Left lobe of liver (tissue), 2 donors: ENCODE results near the gene BBC3. TPM values are rescaled to one million over a fixed set of nuclear protein-coding genes. Genes with fewer than 3 reads are reported as not detected.
"Not testable (repeated sequence)": the region's sequence is repeated elsewhere in the genome, so short reads cannot be mapped to it uniquely, and the experiment has no call there.

Experiments used
- ATAC-seq: fragments of 200-7000 bp; cut with Tn5 transposase; one replicate; pipeline ENCODE4 v1.9.1; 2020; ENCODE audit warnings: mild to moderate bottlenecking, moderate library complexity
- DNase-seq: peaks from one replicate; pipeline ENCODE4 v3.0.0-alpha.2; 2020; ENCODE audit warnings: low spot score
- total RNA-seq: library from RNA; stranded (reverse); gene quantifications from one replicate; pipeline ENCODE4 v1.2.1, GENCODE V29; 2021
- donor health status: DM: no; HTN: no; CAD: no; lungs with moderate emphysema.
- donor health status: DM: no; HTN: yes; CAD: no.

BBC3 gene, protein sequence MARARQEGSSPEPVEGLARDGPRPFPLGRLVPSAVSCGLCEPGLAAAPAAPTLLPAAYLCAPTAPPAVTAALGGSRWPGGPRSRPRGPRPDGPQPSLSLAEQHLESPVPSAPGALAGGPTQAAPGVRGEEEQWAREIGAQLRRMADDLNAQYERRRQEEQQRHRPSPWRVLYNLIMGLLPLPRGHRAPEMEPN
- total RNA-seq = 2.7 TPM

DNA sequence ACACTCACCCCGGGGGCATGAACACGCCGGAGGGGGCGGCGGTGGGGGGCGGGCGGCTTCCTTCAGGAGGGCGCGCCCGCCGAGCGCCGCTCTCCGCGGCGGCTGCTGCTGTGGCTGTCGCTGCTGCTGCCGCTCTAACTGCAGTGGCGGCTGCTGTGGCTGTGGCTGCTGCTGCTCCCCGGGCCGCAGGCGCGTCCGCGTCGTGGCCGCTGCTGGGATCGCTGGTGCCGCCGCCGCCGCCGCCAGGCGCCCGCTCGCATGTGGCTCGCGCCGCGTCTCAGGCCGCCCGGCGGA lies at the start of gene BBC3:
TSS of gene BBC3 (minus strand) at position 279 of the 294 bp plus-strand sequence. CDS start 2,768 bp downstream, outside the sequence.
- DNase-seq = no peak
- ATAC-seq = no peak

DNA sequence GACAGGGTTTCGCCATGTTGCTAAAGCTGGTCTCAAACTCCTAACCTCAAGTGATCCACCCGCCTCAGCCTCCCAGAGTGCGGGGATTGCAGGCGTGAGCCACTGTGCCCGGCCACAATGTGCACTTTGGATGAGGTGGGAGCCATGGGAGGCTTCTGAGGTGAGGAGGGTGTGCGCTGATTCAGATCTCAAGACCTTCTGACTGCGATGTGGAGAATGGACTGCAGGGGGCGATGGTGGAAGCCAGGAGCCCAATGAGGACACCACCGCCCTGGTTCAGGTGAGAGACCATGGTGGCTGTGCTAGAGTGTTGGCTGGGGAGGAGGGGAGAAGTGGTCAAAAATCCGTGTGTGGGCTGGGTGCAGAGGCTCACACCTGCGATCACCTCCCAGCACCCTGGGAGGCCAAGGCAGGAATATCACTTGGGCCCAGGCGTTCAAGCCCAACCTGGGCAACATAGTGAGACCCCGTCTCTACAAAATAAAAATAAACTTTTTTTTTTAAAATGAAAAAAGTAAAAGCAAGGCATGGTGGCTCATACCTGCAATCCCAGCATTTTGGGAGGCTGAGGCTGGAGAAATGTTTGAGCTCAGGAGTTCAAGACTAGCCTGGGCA lies 49.3 kb upstream of the BBC3 start:
- DNase-seq (no peak), ATAC-seq (peak; percentile 45)

DNA sequence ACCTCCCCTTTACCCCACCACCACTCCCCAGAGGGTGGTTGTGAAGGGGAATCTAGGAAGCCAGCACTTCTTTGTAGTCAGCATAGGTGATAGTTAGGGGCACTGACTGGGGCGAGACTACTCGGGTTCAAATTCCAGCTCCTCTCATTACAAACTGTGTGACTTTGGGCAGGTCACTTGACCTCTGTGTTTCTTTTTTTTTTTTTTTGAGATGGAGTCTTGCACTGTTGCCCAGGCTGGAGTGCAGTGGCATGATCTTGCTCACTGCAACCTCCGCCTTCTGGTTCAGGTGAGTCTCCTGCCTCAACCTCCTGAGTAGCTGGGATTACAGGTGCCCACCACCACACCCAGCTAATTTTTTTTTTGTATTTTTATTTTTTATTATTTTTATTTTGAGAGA lies 45.5 kb upstream of the BBC3 start:
- not testable (repeated sequence) for ATAC-seq, DNase-seq

DNA sequence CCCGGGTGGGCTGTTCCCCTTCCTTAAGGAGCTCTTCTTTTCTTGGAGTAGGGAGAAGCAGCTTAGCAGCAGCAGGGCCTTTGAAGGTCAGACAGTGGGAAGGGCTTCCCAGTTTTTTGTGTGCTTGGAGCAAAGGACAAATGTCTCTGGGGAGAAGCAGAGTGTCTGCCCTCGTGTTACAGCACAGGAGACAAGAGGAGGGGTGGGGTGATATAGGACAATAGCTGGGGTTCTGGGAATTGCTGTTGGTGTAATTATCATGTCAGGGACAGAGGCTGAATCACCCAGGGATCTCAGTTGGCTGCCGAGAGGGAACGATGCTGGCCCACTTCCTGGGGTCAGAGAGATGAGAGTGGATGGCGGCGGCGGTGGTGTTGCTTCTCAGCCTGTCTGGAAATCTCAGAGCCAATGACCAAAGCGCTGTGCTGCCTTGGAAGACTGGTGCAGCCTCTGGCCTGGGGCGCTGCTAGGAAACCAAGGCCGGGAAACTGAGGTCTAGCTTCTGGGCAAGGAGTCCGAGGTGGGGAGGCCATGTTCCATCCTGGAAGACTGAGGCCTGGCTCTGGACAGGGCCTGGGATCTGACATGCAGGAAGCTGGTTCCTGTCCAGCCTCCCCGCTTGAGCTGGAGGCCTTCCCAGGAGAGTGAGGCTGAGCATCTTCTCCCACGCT lies 44.9 kb upstream of the BBC3 start:
- no peak for ATAC-seq
- DNase-seq = no peak

DNA sequence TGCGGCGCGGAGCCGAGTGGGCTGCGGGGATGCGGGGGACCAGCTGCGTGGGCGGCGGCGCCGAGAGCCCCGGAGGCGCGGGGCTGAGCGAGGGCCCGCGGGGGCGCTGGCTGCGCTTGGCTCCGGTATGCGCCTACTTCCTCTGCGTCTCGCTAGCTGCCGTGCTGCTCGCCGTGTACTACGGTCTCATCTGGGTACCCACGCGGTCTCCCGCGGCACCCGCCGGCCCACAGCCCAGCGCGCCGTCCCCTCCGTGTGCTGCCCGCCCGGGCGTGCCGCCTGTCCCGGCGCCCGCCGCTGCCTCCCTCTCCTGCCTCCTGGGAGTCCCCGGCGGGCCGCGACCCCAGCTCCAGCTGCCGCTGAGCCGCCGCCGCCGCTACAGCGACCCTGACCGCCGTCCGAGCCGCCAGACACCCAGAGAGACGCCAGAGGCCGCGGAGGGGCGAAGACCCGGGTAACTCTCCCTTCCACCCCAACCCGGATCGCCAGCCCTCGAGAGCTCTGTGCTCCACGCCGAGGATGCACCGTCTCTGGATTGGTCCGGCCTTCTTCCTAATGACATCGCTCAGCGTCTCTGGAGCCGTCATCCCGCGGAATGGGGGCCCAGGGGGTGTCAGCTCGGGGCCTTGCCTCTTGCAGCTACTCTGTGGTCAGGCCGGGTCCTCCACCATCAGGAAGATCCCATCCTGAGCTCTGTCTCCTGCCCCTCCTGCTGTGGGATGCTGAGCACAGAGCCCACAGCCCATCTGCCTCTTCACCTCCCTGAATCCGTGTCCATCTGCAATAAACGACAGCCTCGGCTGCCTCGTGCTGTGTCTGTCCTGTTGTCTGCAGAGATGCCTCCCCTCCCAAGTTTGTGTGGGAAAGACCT lies 44.1 kb upstream of the BBC3 start:
- ATAC-seq (no peak), DNase-seq (no peak)

DNA sequence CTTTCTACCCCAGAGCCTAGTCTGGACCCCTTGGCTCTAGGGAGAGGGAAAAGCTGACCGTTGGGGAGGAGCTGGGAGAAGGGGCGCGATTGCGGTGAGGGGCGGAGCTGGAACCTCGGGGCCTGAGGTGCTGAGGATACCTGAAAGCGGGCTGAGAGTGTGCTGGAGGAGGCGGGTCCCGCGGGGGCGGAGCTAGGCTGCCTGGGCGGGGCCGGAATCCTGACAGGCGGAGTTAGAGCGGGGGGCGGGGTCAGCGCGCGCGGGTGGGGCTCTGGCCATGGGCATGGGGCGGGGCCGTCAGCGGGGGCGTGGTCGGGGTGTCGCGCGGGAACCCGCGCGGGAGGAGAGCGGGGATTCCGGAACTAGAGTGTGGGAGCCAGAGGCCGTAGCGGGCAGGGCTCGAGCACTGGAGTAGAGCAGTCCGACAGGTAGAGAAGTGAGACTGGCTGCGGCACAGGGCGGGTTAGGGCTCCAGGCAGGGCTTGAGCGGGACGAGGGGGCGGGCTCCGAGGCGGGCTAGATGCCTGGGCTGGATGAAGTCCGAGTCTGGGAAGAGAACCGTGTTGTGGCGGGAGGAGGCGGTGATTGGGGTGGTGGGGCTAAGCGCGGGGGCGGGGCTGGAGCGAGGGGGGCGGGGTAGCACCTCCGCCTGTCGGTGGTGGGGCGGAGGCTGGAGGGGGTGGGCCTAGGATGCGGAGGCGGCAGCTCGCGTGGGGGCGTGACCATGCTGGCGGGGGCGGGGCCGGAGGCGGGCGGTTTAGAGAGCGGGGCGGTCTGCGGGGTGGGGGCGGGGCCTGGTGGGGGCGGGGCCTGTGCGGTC lies 43.3 kb upstream of the BBC3 start, which contains the start of gene INAFM1:
TSS of gene INAFM1 (plus strand) at position 815 of the 820 bp plus-strand sequence. CDS start 35 bp downstream, outside the sequence.
- DNase-seq (peak; percentile 99), ATAC-seq (peak; percentile 87)

DNA sequence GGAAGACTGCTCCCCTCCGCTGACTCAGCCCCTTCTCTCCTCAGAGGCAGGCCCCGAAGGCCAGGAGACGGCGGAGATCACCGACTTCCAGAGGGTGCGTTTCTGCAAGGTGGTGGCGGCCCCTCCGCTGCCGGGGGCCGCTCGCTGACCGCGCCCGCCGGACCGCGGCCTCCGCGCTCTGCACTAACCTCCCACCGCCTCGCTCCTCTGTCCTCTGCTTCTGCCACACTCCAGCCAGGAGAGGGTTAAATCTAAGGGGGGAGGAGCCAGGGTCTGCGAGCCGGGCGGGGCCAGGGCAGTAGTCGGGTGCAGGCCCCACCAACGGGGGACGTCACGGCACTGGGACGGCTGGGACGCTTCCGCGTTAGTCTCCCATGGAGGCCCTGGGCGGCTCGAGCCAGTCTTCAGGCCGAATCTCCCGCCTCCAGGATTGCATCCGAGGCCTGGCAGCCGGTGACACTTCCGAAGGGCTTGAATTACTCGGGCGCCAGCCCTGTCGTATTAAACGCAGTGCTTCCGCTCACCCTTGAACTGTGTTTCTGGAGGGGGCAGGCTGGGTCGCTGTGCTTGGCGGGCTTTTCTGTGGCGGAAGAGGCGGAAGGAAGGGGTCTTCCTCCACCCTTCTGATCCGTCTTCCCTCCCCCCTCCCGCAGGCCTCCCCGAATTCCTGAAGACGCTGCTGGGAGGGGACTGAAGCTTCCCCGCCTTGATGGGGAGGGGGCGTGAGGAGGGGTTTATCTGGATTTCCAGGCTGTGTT lies 42.5 kb upstream of the BBC3 start:
- ATAC-seq = peak; percentile 79
- peak; percentile 91 for DNase-seq

DNA sequence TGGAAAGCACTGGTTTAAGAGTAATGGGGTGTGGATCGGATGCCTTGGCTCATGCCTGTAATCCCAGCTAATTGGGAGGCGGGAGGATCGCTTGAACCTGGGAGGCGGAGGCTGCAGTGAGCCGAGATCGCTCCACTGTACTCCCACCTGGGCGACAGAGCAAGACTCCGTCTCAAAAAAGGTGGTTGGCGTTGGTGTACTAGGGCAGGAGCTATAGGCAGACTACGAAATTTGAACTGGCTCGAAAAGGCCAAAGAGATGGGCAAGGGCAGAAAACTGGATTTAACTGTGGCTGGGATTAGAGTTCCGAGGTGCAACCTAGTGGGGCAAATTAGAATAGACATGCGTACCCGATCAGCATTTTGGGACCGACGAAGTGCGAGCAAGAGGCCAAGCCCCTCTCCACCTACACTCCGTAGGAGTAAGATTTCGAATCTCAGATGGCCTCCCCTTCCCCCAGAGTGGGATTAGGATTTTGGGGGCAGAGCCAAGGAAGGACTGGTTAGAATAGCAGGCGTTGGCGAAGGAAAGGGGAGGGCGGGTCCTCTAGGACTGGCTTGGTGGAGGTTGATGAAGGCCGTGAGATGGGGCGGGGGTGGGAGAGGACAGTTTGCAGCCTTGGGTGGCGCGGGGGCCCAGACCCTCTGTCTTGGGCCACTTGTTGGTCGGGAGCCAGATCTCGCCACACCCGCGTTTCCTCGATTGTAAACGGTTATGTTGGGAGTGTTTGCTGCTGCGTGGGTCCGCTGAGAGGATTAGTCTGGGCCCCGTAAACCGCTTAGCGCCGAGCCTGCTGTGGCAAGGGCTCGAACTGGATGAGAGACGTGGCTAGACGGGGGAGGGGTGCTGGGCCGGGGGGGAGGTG lies 41.7 kb upstream of the BBC3 start:
- ATAC-seq (no peak), DNase-seq (no peak)

DNA sequence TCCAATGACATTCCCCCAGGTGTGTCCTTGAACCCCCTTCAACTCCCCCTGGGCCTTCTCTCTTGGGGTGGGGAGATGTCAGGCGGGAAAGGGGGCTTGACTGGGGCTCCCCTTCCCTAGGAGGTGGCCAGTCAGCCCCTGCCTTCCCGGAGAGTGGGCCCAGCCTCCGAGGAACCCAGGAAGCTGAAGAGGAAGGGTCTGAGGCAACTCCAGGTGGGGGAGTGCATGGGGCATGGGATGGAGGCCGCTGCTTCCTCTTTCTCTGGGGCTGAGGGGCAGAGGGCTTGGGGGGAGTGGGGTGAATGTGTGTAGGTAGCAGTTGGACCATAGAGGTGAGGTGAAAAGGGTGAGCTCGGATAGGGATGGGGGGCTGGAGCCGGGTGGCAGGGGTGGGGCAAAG lies 41.0 kb upstream of the BBC3 start:
- DNase-seq (no peak), ATAC-seq (no peak)

DNA sequence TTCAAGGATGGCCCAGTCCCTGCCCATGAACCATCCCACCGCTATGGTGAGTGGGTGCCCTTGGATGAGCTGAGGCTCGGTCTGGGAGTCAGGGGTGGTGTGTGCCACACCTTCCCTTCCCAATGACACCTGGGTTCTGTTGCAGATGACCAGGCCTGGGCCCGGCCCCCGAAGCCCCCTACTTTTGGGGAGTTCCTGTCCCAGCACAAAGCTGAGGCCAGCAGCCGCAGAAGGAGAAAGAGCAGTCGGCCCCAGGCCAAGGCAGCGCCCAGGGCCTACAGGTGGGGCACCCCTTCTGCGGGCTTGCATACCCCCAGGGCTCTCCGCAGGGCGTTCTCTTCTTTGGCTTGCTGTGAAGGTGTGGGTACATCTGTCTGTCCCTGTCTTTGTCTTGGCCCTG lies 39.4 kb upstream of the BBC3 start:
- no peak for ATAC-seq
- no peak for DNase-seq

DNA sequence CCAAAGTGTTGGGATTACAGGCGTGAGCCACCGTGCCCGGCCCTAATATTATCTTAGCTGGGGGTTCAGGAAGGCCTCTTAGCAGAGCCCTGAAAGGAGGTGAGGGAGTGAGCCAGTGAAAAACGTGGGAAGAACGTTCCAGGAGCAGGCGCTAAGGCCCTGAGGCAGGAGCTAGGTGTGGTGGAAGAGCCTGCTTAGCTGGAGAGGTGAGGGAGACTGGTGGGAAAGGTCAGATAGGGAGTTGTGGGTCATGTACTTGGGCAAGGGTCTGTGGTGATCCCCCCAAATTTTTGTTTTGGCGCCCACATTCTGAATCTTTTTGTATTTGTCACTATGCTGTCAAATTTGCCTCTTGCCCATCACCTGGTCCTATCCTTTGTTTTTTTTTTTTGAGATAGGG lies 38.6 kb upstream of the BBC3 start:
- DNase-seq = no peak
- ATAC-seq = no peak

DNA sequence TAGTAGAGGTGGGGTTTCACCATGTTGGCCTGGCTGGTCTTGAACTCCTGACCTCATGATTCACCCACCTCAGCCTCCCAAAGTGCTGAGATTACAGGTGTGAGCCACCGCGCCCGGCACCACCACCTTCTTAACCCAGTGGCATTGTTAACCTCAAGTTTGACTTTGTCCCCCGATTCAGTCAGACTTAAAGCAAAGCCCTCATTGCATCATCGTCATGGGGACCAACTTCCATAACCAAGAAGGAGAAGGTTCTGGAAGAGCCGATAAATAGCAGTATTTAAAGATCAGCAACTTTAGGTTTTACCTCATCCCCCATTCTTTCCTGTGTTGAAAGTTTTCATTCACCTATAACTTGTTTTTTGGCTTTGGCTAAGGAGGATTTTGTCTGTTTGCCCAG lies 37.0 kb upstream of the BBC3 start:
- DNase-seq (no peak), ATAC-seq (no peak)

DNA sequence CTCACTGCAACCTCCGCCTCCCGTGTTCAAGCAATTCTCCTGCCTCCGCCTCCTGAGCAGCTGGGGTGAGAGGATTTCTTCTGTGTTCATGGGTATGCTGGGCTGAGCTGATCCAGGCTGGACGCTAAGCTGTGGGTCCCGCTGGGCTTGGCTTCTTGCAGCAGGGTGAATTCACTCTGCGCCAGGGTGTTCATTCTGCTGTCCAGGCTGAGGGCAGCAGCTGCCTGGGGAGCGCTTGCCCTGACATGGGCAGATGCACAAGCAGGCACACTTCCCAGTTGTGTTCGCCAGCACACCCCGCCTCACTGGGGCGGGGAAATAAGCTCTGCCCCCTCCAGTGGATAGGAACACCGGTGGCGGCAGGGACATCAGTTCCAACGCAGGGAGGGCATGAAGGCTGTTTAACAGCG lies 36.4 kb upstream of the BBC3 start:
- peak; percentile 94 for ATAC-seq
- DNase-seq = peak; percentile 82

DNA sequence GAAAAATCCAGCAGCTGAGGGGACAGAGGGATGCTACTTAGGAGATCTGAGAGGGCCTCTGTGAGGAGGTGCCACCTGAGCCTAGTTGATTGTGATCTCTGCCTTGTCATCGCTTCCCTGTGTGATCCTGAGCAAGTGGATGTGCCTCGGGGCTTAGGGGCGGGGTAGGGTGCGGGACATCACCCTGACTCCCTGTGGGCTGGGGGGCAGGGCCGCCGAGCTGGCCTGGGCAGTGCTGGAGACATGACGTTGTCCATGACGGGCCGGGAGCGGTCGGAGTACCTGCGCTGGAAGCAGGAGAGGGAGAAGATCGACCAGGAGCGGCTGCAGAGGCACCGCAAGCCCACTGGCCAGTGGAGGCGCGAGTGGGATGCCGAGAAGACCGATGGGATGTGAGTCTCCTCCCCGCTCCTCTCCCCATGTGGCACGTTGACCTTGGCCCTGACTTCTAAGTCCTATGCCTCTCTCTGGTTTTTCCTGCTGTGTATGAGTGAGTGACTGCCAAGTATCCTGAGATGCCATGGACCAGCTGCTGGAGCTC lies 35.5 kb upstream of the BBC3 start:
- ATAC-seq = no peak
- DNase-seq = no peak

DNA sequence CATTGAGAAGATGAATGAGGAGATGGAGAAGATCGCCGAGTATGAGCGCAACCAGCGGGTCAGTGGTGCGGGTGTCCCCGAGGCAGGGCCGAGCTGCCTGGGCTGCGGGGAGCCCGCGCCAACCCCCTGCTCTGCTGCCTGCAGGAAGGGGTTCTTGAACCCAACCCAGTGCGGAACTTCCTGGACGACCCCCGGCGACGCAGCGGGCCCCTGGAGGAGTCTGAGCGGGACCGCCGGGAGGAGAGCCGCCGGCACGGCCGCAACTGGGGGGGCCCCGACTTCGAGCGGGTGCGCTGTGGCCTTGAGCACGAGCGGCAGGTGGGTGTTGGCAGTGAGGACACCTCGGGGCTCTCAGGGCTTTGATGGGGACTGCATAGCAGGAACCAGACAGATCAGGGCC lies 33.6 kb upstream of the BBC3 start:
- ATAC-seq (no peak), DNase-seq (no peak)

DNA sequence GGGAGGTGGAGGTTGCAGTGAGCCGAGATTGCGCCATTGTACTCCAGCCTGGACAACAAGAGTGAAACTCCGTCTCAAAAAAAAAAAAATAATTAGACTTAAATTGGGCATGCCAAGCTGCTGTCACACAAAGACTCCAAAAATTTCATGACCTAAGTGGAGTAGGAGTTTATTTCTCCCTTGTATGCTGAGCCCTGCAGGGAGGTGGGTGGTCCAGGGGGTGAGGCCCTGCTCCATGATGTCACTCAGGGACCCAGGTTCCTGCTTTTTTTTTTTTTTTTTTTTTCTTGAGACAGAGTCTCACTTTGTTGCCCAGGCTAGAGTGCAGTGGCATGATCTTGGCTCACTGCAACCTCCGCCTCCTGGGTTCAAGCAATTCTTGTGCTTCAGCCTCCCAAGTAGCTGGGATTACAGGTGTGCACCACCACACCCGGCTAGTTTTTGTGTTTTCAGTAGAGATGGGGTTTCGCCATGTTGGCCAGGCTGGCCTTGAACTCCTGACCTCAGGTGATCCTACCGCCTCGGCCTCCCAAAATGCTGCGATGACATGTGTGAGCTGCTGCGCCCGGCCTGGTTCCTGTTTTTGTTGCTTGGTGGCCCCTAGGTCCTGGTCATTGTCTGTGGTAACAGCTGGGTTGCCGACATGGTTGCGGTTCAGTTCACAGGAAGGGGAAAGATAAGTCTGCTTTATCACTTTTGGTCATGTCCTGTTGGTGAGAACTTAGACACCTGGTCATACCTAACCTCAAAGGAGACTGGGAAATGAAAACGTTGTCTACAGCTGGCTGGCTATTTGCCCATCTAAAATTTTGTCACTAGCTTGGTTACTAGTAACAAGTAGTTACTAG lies 31.2 kb upstream of the BBC3 start:
- not testable (repeated sequence) for DNase-seq, ATAC-seq

DNA sequence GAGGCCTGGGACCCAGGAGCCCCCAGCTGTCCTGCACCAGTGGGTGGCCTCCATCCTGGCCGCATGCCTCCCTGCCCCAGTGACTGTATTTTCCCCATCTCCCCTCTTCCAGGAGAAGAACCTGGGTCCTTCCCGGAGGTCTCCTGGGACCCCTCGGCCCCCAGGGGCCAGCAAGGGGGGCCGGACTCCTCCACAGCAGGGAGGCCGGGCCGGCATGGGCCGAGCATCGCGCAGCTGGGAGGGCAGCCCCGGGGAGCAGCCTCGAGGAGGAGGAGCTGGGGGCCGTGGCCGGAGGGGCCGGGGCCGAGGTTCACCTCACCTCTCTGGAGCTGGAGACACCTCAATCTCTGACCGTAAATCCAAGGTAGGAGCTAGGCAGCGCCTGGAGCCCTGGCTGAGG lies 29.5 kb upstream of the BBC3 start:
- no peak for DNase-seq
- ATAC-seq = no peak
